ENCODE data around the gene MBLAC2.

MBLAC2 gene

DNA sequence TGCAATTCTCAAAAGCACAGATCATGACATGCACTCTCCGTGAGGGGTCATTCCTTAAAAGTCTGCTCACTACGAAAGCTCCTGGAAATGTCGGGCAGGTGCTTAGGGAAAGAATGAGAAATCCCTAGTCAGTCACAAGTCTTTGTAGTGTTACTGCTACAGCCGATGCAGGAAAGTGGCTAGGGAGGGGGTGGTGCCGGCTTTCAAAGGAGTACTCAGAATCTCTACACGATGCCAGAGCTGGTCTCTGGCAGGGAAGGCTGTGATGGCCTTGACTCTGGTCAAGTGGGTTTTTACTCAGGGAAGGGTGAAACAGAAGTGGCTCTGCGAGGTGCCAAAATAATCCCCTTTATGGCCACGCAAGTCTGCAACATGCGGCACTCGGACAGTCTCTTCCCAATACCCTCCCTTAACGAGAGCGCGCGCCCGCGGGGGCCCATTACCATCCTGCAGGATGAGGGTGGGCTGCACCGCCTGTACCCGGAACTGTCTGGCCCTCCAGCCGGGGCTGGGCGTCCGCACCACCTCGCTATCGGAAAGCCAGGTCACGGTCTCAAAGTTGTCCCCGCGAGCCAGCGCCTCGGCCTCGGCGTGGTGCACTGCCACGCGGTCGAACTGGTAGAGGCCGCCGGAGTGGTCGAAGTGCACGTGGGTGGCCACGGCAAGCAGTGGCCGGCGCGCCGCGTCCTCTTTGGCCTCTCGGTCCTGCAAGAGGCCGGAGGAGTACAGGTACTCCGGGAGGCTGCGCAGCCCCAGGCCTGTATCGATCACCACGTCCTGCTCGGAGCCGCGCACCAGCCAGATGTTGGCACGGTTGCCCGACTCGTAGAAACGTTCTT lies 956 bp downstream of the MBLAC2 start:
- in situ Hi-C loops (cut with MboI; ENCODE audit: low pct_unique_long_range_greater_than_20kb, low sequenced_read_pairs, unreplicated experiment): loop anchor here (25.0 kb wide), 1 partner anchor 314 kb away; no protein-coding TSS in a partner anchor
- no peak for TF ChIP-seq CTCF (IDR thresholded peaks at IDR 0.05; ENCODE audit: extremely low read depth, insufficient read depth, missing control alignments)
- DNase-seq (ENCODE audit: low spot score): peak; percentile 22

DNA sequence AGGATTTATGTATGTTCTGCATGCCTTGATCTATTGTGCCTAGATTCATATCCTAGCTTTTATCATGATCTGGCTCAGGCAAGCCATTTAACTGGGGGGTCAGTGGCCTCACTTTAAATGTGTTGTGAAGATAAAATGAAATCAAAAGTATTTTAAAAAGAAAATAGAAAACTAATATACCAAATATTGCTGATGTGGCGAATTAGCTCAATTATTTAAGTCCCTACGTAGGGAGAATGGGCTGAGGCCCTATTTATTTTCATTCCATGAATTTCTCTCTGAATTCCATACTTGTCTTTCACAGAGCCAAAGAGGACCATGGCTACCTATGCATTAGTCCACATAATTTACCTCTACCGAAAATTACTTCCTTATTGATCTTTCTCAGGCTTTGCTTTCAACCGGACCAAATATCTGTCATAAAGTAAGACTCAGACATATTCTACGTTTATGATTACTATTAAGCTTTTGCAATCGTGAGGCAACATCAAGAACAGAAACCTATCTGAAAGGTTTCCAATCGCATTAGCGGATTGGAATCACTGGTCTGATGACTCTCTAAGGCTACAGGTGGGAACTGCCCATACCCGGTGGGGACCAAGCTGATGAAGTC lies 1.7 kb downstream of the MBLAC2 start:
- TF ChIP-seq CTCF (IDR thresholded peaks at IDR 0.05; ENCODE audit: extremely low read depth, insufficient read depth, missing control alignments): no peak
- DNase-seq (ENCODE audit: low spot score): peak; percentile 23
- in situ Hi-C loops (cut with MboI; ENCODE audit: low pct_unique_long_range_greater_than_20kb, low sequenced_read_pairs, unreplicated experiment): loop anchor here (25.0 kb wide), 1 partner anchor 314 kb away; no protein-coding TSS in a partner anchor

GRCh38 chr5:90461288-90461687 lies 13.3 kb downstream of the MBLAC2 start:
- in situ Hi-C loops (cut with MboI; ENCODE audit: low pct_unique_long_range_greater_than_20kb, low sequenced_read_pairs, unreplicated experiment): loop anchor here (25.0 kb wide), 1 partner anchor 326 kb away; no protein-coding TSS in a partner anchor
- no peak for DNase-seq (ENCODE audit: low spot score)
- TF ChIP-seq CTCF (IDR thresholded peaks at IDR 0.05; ENCODE audit: extremely low read depth, insufficient read depth, missing control alignments): no peak

DNA sequence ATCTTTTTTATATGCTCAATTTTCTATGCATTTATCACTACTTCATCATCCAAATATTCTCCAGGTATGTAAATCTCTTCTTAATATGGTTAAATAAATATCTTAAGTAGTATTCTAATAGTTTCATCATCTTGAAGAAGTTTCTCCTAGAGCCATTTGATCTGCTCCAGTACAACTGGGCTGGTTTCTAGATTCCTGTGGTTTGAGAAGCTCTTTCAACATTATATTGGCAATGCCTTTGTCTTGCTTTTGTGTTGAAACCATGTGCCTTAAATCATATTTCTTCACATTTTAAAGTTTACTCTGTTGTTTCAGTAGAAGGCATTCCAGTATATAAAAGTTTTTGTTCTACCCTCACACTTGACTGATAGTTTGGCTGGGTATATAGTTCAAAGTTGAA lies 27.6 kb downstream of the MBLAC2 start:
- TF ChIP-seq CTCF (IDR thresholded peaks at IDR 0.05; ENCODE audit: extremely low read depth, insufficient read depth, missing control alignments): no peak
- in situ Hi-C loops (cut with MboI; ENCODE audit: low pct_unique_long_range_greater_than_20kb, low sequenced_read_pairs, unreplicated experiment): no loop called here
- no peak for DNase-seq (ENCODE audit: low spot score)

DNA sequence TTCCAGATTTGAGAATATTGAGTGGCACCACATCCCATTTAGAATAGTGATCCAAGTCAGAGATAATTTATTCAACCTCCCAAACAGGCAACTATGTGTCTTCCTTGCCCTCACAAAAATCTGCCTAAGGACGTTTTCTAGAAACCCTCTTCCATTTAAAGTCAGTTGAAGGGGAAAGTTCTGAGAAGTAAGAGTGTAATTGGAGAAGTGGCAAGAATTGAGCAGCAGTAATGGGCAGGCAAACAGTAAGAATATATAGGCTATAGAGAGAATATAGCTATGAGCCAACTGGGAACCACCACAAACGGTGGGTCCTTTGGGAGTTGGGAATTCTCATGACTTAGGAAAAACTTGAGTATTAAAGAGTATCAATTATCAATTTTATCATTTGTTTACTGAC lies 33.9 kb downstream of the MBLAC2 start:
- in situ Hi-C loops (cut with MboI; ENCODE audit: low pct_unique_long_range_greater_than_20kb, low sequenced_read_pairs, unreplicated experiment): no loop called here
- TF ChIP-seq CTCF (IDR thresholded peaks at IDR 0.05; ENCODE audit: extremely low read depth, insufficient read depth, missing control alignments): no peak

DNA sequence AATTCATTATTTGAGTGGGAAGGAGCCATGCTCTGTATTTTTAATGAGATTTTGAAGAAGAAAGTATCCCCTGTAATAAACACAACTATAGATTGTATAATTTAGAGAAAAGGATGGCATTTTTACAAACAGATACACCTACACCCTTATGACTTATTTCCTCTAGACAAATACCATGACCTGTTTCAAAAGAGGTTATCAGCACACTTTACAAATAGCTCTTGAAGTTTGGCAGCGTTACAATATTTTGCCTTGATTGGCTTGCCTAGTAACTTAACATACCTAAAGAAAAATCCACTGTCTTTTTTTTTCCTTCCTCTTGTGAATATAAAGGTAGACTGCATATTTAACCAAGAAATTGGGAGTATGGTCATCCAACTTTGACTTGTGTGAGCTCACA lies 36.5 kb downstream of the MBLAC2 start:
- in situ Hi-C loops (cut with MboI; ENCODE audit: low pct_unique_long_range_greater_than_20kb, low sequenced_read_pairs, unreplicated experiment): no loop called here
- no peak for DNase-seq (ENCODE audit: low spot score)
- no peak for TF ChIP-seq CTCF (IDR thresholded peaks at IDR 0.05; ENCODE audit: extremely low read depth, insufficient read depth, missing control alignments)

More for the DNA sequence above, 33.9 kb downstream of the MBLAC2 start:
- no peak for DNase-seq (ENCODE audit: low spot score)
